ENCODE results near the gene PRDM8. TPM values are rescaled to one million over a fixed set of nuclear protein-coding genes. Genes with fewer than 3 reads are reported as not detected.
A peak's percentile ranks its signal among the peaks of the same experiment; 100 is the strongest.
"Not testable (repeated sequence)": the region's sequence is repeated elsewhere in the genome, so short reads cannot be mapped to it uniquely, and the experiment has no call there.

The PRDM8 gene
- total RNA-seq, 1 donor: 3.6 TPM

DNA sequence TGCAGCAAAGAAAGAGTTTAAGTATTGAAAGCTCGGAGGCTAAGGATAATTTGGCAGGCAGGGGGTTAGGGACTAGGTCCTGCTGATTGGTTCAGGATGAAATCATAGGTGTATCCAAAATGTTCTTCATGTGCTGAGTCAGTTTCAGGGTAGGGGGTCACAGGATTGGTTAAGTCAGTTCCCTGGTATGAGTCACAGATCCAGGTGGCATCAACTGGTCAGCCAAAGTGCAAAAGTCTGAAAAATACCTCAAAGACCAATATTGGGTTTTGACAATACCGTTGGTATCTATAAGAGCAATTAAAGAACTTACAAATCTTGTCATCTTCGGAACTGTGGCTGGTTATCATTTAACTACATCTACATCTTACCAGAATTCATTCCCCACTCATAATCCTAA lies 25.6 kb upstream of the PRDM8 start:
- TF ChIP-seq, protein P1, sequence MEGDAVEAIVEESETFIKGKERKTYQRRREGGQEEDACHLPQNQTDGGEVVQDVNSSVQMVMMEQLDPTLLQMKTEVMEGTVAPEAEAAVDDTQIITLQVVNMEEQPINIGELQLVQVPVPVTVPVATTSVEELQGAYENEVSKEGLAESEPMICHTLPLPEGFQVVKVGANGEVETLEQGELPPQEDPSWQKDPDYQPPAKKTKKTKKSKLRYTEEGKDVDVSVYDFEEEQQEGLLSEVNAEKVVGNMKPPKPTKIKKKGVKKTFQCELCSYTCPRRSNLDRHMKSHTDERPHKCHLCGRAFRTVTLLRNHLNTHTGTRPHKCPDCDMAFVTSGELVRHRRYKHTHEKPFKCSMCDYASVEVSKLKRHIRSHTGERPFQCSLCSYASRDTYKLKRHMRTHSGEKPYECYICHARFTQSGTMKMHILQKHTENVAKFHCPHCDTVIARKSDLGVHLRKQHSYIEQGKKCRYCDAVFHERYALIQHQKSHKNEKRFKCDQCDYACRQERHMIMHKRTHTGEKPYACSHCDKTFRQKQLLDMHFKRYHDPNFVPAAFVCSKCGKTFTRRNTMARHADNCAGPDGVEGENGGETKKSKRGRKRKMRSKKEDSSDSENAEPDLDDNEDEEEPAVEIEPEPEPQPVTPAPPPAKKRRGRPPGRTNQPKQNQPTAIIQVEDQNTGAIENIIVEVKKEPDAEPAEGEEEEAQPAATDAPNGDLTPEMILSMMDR (IDR thresholded peaks at IDR 0.05; ENCODE audit: extremely low read depth, low read depth, low read length): no peak
- Histone ChIP-seq H3K27ac (ENCODE audit: low read depth, low read length) (peak overlapping the region; percentile 53), H3K36me3 (ENCODE audit: insufficient read depth, low read length) (no peaks in the 10 kb centered on the region), H2AFZ (ENCODE audit: low read length) (no peak overlapping the region), H4K20me1 (ENCODE audit: insufficient read depth, low read length) (no peaks in the 10 kb centered on the region), H3K4me3 (ENCODE audit: insufficient read depth, low read length) (no peak overlapping the region), H3K4me2 (ENCODE audit: insufficient read depth, low read length) (peak overlapping the region; percentile 35), H3K9me3 (ENCODE audit: low read depth, low read length) (no peaks in the 10 kb centered on the region), H3K4me1 (ENCODE audit: insufficient read depth, low read length) (peaks cover 27% of the 10 kb centered on the region), H3K27me3 (ENCODE audit: insufficient read depth, low read length) (no peaks in the 10 kb centered on the region), H3K79me2 (ENCODE audit: insufficient read depth, low read length) (no peaks in the 10 kb centered on the region)
- DNase-seq (ENCODE audit: insufficient read length, low spot score, missing footprints): no peak

DNA sequence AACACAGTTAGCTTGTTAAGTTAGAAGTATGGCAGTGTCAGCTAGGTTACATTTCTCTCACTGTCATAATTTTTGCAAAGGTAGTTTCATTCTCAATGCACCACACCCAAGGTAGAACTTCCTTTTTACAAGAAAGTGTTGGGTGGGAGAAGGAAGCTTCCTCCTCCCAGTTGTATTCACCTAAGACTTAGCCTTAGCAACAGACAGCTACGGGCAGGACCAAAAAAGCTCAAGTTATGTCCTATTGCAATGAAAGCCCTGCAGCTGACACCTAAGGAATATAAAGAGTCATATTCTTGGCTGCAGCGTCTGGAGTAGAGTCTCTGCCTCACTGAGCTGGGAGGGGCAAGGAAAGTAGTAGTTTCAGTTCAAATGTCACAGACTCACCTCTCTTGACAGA lies 25.1 kb upstream of the PRDM8 start:
- H3K9me3 ChIP-seq (ENCODE audit: low read depth, low read length): no peaks in the 10 kb centered on the region
- H2AFZ ChIP-seq (ENCODE audit: low read length): no peak overlapping the region
- H3K79me2 ChIP-seq (ENCODE audit: insufficient read depth, low read length): no peaks in the 10 kb centered on the region
- H3K27me3 ChIP-seq (ENCODE audit: insufficient read depth, low read length): no peaks in the 10 kb centered on the region
- TF ChIP-seq, protein P1 (IDR thresholded peaks at IDR 0.05; ENCODE audit: extremely low read depth, low read depth, low read length): no peak
- no peak overlapping the region for H3K4me2 ChIP-seq (ENCODE audit: insufficient read depth, low read length)
- no peaks in the 10 kb centered on the region for H3K36me3 ChIP-seq (ENCODE audit: insufficient read depth, low read length)
- peaks cover 27% of the 10 kb centered on the region for H3K4me1 ChIP-seq (ENCODE audit: insufficient read depth, low read length)
- no peaks in the 10 kb centered on the region for H4K20me1 ChIP-seq (ENCODE audit: insufficient read depth, low read length)
- no peak for DNase-seq (ENCODE audit: insufficient read length, low spot score, missing footprints)
- H3K4me3 ChIP-seq (ENCODE audit: insufficient read depth, low read length): no peak overlapping the region
- no peak overlapping the region for H3K27ac ChIP-seq (ENCODE audit: low read depth, low read length)

DNA sequence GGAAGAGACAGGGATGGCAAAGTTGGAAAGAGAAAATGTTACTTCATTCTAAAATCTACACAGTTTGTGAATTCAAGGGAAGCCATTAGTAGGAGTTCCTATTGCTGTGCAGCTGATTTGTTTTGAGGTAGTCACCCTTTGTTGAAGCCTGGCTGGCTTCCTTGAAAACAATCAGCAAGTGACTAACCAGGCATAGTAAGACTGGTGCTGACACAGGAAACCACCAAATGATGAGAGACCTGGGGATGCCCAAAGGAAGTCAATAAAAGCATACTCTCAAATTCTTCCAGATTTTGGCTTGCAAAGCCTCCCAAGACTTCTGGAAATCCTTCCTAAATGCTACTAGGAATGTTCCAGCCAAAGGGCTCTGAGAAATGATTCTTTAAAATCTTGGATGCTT lies 23.9 kb upstream of the PRDM8 start:
- Histone ChIP-seq H3K4me3 (ENCODE audit: insufficient read depth, low read length) (no peak overlapping the region), H2AFZ (ENCODE audit: low read length) (no peak overlapping the region), H3K27ac (ENCODE audit: low read depth, low read length) (peak overlapping the region; percentile 41), H3K4me2 (ENCODE audit: insufficient read depth, low read length) (peak overlapping the region; percentile 33), H3K9me3 (ENCODE audit: low read depth, low read length) (no peaks in the 10 kb centered on the region), H3K4me1 (ENCODE audit: insufficient read depth, low read length) (peaks cover 27% of the 10 kb centered on the region), H4K20me1 (ENCODE audit: insufficient read depth, low read length) (no peaks in the 10 kb centered on the region), H3K36me3 (ENCODE audit: insufficient read depth, low read length) (no peaks in the 10 kb centered on the region), H3K27me3 (ENCODE audit: insufficient read depth, low read length) (no peaks in the 10 kb centered on the region), H3K79me2 (ENCODE audit: insufficient read depth, low read length) (no peaks in the 10 kb centered on the region)
- TF ChIP-seq, protein P1 (IDR thresholded peaks at IDR 0.05; ENCODE audit: extremely low read depth, low read depth, low read length): no peak
- DNase-seq (ENCODE audit: insufficient read length, low spot score, missing footprints): peak; percentile 90

DNA sequence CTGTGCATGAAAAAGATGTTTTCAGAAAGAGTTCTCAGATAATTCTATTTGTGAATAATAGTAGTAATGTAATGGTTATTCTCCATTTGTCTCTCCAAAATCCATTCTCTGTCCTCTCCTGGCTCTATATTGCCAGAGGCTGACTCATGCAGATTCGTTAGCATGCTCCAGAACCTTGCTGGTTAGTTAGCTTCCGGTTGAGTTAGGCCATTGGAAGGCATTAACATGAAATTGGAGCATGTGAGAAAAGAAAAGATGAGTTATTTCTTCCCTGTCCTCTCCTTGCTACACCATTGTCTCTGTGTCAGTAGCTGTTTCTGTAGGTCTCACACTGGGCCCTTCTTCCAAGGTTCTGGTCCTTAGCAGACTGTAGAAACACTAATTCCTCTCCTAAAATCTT lies 23.5 kb upstream of the PRDM8 start:
- Histone ChIP-seq H3K4me1 (ENCODE audit: insufficient read depth, low read length) (peaks cover 27% of the 10 kb centered on the region), H3K9me3 (ENCODE audit: low read depth, low read length) (no peaks in the 10 kb centered on the region), H3K79me2 (ENCODE audit: insufficient read depth, low read length) (no peaks in the 10 kb centered on the region), H3K4me3 (ENCODE audit: insufficient read depth, low read length) (no peak overlapping the region), H2AFZ (ENCODE audit: low read length) (peak overlapping the region; percentile 2), H3K36me3 (ENCODE audit: insufficient read depth, low read length) (no peaks in the 10 kb centered on the region), H4K20me1 (ENCODE audit: insufficient read depth, low read length) (no peaks in the 10 kb centered on the region), H3K27ac (ENCODE audit: low read depth, low read length) (peak overlapping the region; percentile 47), H3K27me3 (ENCODE audit: insufficient read depth, low read length) (no peaks in the 10 kb centered on the region), H3K4me2 (ENCODE audit: insufficient read depth, low read length) (peak overlapping the region; percentile 33)
- no peak for DNase-seq (ENCODE audit: insufficient read length, low spot score, missing footprints)
- TF ChIP-seq, protein P1 (IDR thresholded peaks at IDR 0.05; ENCODE audit: extremely low read depth, low read depth, low read length): no peak

DNA sequence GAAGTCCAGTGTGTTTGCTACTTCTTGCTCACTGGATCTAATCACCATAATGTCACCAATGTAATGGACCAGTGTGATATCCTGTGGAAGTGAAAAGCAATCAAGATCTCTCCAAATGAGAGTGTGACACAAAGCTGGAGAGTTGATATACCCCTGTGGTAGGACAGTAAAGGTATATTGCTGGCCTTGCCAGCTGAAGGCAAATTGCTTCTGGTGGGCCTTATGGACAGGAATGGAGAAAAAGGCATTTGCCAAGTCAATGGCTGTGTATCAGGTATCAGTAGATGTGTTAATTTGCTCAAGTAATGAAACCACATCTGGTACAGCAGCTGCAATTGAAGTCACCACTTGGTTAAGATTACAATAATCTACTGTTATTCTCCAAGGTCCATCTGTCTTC lies 19.5 kb upstream of the PRDM8 start:
- H3K36me3 ChIP-seq (ENCODE audit: insufficient read depth, low read length); H3K9me3 ChIP-seq (ENCODE audit: low read depth, low read length); H3K4me2 ChIP-seq (ENCODE audit: insufficient read depth, low read length); H2AFZ ChIP-seq (ENCODE audit: low read length); H3K79me2 ChIP-seq (ENCODE audit: insufficient read depth, low read length); H4K20me1 ChIP-seq (ENCODE audit: insufficient read depth, low read length); H3K4me3 ChIP-seq (ENCODE audit: insufficient read depth, low read length); H3K27me3 ChIP-seq (ENCODE audit: insufficient read depth, low read length); H3K27ac ChIP-seq (ENCODE audit: low read depth, low read length); DNase-seq (ENCODE audit: insufficient read length, low spot score, missing footprints): not testable (repeated sequence)
- H3K4me1 ChIP-seq (ENCODE audit: insufficient read depth, low read length): peaks cover 34% of the 10 kb centered on the region
